ENCODE data around the gene TRAF3.

TRAF3 gene

DNA sequence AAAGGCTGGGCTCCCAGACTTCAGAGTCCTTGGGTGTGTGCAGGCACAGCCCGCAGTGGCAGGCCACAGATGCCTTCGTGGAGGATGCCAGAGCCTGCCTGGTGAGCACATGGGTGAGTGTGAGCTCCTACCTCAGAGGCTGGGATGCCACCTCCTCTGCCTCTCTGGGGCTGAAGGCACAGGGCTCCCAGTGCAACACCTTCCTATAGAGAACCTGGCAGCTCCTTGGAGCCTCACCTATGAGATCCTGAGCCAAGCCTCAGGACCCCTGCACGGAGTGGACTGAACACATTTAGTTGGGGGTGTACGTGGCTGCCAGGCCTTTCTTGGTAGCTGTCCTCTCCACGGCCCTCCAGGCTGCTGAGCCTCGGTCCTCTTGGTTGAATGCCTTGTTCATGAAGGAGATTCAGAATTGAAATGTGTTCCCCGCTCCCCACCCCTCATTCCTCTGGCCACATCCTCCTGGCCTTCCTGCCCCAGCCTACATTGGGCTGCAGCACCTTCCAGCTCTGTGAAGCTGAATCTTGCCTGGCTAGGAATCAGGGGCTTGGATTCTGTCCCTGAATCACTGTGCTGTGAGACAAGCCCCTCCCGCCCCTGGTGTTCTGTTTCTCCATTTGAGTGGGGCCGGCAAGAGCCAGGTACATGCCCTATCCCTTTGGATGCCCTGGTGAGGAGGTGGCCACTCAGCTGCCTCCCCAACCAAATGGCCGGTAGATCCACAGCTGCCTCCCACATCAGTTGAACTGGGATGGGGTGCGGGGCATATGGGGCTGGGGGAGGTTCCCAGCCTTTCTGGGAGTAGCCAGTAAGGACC, 38.7 kb upstream of the TRAF3 start:
- in situ Hi-C loops (cut with HindIII; ENCODE audit: low sequenced_read_pairs): no loop called here
- no peak for DNase-seq (ENCODE audit: low read depth, low spot score)
- no peak overlapping the region for H3K4me3 ChIP-seq (ENCODE audit: low read depth, low read length)
- TF ChIP-seq, protein P1, sequence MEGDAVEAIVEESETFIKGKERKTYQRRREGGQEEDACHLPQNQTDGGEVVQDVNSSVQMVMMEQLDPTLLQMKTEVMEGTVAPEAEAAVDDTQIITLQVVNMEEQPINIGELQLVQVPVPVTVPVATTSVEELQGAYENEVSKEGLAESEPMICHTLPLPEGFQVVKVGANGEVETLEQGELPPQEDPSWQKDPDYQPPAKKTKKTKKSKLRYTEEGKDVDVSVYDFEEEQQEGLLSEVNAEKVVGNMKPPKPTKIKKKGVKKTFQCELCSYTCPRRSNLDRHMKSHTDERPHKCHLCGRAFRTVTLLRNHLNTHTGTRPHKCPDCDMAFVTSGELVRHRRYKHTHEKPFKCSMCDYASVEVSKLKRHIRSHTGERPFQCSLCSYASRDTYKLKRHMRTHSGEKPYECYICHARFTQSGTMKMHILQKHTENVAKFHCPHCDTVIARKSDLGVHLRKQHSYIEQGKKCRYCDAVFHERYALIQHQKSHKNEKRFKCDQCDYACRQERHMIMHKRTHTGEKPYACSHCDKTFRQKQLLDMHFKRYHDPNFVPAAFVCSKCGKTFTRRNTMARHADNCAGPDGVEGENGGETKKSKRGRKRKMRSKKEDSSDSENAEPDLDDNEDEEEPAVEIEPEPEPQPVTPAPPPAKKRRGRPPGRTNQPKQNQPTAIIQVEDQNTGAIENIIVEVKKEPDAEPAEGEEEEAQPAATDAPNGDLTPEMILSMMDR (IDR thresholded peaks at IDR 0.05; ENCODE audit: low read depth, low read length): no peak

DNA sequence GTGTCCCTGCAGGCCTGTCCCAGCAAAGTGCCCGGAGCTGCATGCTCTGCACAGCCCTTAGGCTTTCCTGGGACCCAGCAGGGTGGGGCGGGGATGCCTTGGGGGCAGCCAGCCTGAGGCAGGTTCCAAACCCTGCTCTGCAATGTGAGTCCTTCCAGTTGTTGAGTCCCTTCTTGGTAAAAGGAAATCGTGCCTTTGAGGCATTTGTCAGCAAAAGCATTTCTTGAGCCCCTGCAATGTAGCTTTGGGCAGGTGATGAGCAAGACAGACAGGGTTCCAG, 38.1 kb upstream of the TRAF3 start:
- TF ChIP-seq, protein P1 (IDR thresholded peaks at IDR 0.05; ENCODE audit: low read depth, low read length): no peak
- no peak for DNase-seq (ENCODE audit: low read depth, low spot score)
- in situ Hi-C loops (cut with HindIII; ENCODE audit: low sequenced_read_pairs): no loop called here
- H3K4me3 ChIP-seq (ENCODE audit: low read depth, low read length): no peak overlapping the region

DNA sequence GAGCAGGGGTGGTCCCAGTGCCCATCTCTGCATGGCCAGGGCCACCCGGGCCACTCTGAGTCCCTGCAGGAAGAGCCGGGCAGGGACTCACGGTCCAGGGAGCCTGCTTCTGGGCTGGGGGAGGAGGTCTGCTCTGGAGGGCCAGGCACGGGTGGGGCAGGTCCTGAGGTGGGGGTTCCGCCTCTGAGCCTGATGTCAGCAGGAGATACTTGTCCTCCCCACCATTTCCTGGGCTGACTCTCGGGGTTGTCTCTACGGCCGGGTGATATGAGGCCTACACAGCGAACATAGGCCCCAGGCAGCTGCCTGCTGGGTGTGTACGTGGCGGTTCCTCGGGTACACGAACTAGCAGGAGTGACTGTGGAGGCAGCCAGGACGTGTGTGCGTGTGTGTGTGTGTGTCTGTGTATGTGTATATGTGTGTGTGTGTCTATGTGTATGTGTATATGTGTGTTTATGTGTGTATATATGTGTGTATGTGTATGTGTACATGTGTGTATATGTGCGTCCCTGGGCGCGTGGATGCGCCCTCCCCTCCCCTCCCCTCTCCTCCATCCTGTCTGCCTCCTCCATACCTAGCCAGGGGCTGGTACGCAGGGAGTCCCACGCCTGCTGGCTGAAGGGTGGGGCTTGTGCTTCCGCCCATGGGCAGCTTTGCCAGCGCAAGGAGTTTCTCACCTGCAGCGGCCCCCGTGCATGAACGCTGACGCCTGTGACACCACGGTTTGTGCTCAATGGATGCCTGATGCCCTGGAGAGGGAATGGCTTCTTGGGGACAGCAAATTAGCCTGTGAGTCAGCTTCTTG, 30.4 kb upstream of the TRAF3 start:
- DNase-seq (ENCODE audit: low read depth, low spot score): no peak
- H3K4me3 ChIP-seq (ENCODE audit: low read depth, low read length): no peak overlapping the region
- in situ Hi-C loops (cut with HindIII; ENCODE audit: low sequenced_read_pairs): no loop called here
- TF ChIP-seq, protein P1 (IDR thresholded peaks at IDR 0.05; ENCODE audit: low read depth, low read length): no peak

DNA sequence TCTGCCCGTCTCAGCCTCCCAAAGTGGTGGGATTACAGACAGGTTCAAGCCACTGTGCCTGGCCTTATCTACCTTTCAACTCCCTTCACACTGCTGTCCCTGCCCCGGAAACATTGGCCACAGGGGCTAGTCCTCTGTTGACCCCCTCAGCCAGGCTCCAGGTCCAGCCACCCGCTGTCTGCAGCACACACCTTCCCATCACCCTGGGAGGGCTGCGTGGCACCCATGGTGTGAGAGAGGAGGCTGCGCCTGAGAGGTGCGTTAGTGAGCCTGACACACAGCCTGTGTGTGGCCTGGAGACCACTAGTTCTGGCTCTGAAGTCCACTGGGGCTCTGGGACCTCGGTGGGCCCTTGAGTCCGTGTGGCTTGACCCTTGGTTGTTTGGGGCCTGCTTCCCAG, 28.4 kb upstream of the TRAF3 start:
- in situ Hi-C loops (cut with HindIII; ENCODE audit: low sequenced_read_pairs): no loop called here
- TF ChIP-seq, protein P1 (IDR thresholded peaks at IDR 0.05; ENCODE audit: low read depth, low read length): no peak
- DNase-seq (ENCODE audit: low read depth, low spot score): no peak
- no peak overlapping the region for H3K4me3 ChIP-seq (ENCODE audit: low read depth, low read length)

DNA sequence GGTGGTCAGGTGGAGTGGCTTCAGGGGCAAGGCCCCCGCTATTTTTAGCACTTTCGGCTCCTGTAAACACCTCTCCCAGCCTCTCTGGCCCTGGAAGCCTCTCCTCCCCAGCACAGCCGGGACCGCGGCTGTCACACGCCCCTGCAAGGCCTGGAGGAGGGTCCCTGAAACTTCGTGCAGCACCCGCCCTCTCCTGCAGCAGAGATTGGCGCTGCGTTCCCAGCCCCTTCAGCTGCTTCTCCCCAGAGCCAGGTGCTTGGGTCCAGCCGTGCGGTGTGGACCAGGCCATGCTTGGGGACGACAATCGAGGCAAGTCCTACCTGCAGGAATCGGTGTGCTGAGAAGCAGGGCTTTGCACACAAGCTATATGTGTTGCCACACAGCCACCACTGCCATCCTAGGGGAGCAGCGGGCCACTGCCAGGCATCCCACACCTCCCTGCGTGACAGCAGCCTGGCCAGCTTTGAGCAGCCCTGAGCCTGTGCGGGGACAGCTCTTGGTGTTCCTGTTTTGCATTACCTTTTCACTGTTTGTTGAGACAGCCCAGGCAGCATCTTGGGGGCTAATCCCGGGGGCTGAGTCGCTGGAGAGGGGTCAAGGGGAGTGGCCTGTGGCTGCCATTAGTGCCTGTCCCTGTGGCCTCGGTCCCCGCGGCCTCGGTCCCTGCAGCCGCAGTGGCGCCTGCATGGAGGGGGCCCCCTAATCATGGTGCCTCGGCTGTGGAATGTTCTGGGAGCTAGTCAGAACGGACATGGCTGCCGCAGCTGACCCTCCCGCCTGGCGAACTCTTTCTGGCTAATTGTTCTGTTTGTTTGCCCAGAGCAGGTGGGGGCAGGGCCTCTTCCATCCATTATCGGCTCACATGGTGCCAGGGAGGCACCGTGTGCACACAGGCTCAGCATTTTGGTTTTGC, 27.6 kb upstream of the TRAF3 start:
- DNase-seq (ENCODE audit: low read depth, low spot score): no peak
- in situ Hi-C loops (cut with HindIII; ENCODE audit: low sequenced_read_pairs): no loop called here
- H3K4me3 ChIP-seq (ENCODE audit: low read depth, low read length): no peak overlapping the region
- TF ChIP-seq, protein P1 (IDR thresholded peaks at IDR 0.05; ENCODE audit: low read depth, low read length): no peak

DNA sequence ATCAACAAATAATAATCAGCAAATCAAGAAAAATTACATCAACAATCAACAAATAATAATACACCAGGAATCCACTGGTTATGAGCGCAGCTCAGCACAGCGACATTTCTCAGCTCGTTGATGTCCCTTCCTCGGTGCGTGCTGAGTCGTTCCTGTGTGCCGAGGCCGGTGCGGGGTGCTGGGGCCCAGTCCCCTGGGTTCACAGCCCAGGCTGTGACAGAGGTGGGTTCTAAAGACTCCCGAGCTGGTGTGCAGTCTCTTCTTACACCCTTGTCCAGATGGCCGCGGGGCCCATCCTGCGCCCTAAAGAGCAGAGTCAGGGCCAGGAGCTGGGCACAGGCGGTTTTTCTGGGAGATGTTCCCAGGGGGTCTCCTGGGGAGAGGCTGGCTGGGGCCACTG, 26.9 kb upstream of the TRAF3 start:
- in situ Hi-C loops (cut with HindIII; ENCODE audit: low sequenced_read_pairs): no loop called here
- DNase-seq (ENCODE audit: low read depth, low spot score): no peak
- TF ChIP-seq, protein P1 (IDR thresholded peaks at IDR 0.05; ENCODE audit: low read depth, low read length): no peak
- H3K4me3 ChIP-seq (ENCODE audit: low read depth, low read length): no peak overlapping the region

Data from astrocyte of the spinal cord (primary cell).